Measurements from ENCODE around the gene PPP2R2B. TPM values are rescaled to one million over a fixed set of nuclear protein-coding genes. Genes with fewer than 3 reads are reported as not detected.

PPP2R2B gene
- total and polyA plus RNA-seq, 12 donors = 0.35 to 11.7 (median 4.7) TPM

DNA sequence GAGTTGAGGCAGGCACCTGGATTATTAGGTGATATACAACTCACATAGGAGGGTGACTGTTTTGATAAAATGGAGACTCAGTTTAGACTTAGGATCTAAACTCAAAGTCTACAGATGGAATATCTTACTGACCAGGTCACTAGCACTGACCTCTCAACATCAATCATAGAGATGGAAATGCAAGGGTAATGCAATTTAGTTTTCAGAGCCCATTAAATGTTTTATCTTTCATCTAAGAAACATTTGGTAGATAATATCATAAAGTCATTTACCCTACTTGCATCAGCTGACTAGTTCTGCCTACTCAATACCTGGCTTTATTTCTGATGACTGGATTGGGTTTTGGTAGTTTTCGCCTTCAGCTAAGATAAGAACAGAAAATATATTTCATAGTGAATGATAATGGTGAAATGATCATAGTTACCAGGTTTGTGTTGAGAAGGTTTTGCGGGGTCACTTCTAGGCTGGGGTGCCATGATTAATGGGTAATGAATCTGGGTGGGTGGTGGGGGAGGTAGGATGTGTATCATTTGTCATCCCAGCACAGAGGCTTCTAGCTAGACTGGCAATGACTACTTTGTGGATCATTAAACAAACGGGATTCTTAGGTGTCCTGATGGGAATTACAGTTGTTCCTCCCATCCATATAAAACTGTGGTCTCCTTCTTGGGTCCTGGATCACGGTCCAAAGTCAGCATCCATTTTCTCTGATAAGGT is 173.4 kb downstream of the PPP2R2B start:
- no peak for TF ChIP-seq POLR2A (IDR thresholded peaks at IDR 0.05)
- TF ChIP-seq, protein P1, sequence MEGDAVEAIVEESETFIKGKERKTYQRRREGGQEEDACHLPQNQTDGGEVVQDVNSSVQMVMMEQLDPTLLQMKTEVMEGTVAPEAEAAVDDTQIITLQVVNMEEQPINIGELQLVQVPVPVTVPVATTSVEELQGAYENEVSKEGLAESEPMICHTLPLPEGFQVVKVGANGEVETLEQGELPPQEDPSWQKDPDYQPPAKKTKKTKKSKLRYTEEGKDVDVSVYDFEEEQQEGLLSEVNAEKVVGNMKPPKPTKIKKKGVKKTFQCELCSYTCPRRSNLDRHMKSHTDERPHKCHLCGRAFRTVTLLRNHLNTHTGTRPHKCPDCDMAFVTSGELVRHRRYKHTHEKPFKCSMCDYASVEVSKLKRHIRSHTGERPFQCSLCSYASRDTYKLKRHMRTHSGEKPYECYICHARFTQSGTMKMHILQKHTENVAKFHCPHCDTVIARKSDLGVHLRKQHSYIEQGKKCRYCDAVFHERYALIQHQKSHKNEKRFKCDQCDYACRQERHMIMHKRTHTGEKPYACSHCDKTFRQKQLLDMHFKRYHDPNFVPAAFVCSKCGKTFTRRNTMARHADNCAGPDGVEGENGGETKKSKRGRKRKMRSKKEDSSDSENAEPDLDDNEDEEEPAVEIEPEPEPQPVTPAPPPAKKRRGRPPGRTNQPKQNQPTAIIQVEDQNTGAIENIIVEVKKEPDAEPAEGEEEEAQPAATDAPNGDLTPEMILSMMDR (IDR thresholded peaks at IDR 0.05) = no peak
- Histone ChIP-seq H3K4me3 (no peak overlapping the region), H3K9me3 (replicated peaks in 1 of 3) (no peaks in the 10 kb centered on the region), H3K36me3 (replicated peaks in 1 of 2) (no peaks in the 10 kb centered on the region), H3K27ac (no peak overlapping the region), H3K27me3 (no peaks in the 10 kb centered on the region), H3K4me1 (replicated peaks in 1 of 2) (peaks cover 0 to 6% of the 10 kb centered on the region in 2 donors)
- intact Hi-C loops (cut with DNase I) = no loop called here
- 82 to 92% (median 83%) methylated on average over 4 of the region's 4 CpGs for WGBS, 4 donors
- no peak for DNase-seq

GRCh38 chr5:146703899-146704298 is 174.7 kb downstream of the PPP2R2B start:
- DNase-seq = no peak
- intact Hi-C loops (cut with DNase I) = no loop called here
- no peaks in the 10 kb centered on the region for H3K36me3 ChIP-seq (replicated peaks in 1 of 2)
- H3K27me3 ChIP-seq = no peaks in the 10 kb centered on the region
- no peak for TF ChIP-seq POLR2A (IDR thresholded peaks at IDR 0.05)
- TF ChIP-seq, protein P1 (IDR thresholded peaks at IDR 0.05) = no peak
- H3K4me1 ChIP-seq (replicated peaks in 1 of 2) = peaks cover 0 to 6% of the 10 kb centered on the region in 2 donors
- no peak overlapping the region for H3K4me3 ChIP-seq
- 15 to 35% (median 23%) methylated on average over 1 of the region's 1 CpG for WGBS, 4 donors
- H3K27ac ChIP-seq = no peak overlapping the region
- H3K9me3 ChIP-seq (replicated peaks in 1 of 3) = no peaks in the 10 kb centered on the region

DNA sequence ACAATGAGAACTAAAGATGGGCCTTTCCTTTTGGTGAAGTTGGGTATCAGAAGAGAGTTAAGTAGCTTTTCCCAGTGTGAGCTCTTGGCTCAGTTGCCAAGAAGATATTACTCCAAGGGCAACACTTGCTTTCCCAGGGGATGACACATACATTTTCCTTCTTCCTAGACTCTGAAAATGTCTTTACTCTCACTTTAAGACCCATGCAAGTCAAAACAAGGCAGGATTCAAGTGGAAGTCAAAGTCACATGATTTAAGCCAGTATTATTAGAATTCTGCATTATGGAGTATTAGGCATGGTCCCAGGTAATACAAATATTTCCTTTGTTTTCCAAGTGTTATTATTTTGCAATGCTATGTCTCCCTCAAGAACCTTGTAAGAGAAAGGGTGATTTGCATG is 175.1 kb downstream of the PPP2R2B start:
- Histone ChIP-seq H3K9me3 (replicated peaks in 1 of 3) (no peaks in the 10 kb centered on the region), H3K4me1 (replicated peaks in 1 of 2) (peaks cover 0 to 6% of the 10 kb centered on the region in 2 donors), H3K27ac (no peak overlapping the region), H3K4me3 (no peak overlapping the region), H3K36me3 (replicated peaks in 1 of 2) (no peaks in the 10 kb centered on the region), H3K27me3 (no peaks in the 10 kb centered on the region)
- intact Hi-C loops (cut with DNase I) = no loop called here
- no peak for DNase-seq
- TF ChIP-seq, protein P1 (IDR thresholded peaks at IDR 0.05) = no peak
- TF ChIP-seq POLR2A (IDR thresholded peaks at IDR 0.05) = no peak

- intact Hi-C loops (cut with DNase I) = no loop called here
- Histone ChIP-seq H3K27me3 (no peaks in the 10 kb centered on the region), H3K27ac (no peak overlapping the region), H3K4me1 (replicated peaks in 1 of 2) (peaks cover 0 to 6% of the 10 kb centered on the region in 2 donors), H3K36me3 (replicated peaks in 1 of 2) (no peaks in the 10 kb centered on the region), H3K9me3 (replicated peaks in 1 of 3) (no peaks in the 10 kb centered on the region), H3K4me3 (no peak overlapping the region)
- TF ChIP-seq, protein P1 (IDR thresholded peaks at IDR 0.05) = no peak
- no peak for TF ChIP-seq POLR2A (IDR thresholded peaks at IDR 0.05)
- no peak for DNase-seq
- 68 to 77% (median 72%) methylated on average over 6 of the region's 6 CpGs for WGBS, 4 donors
Measured at GRCh38 chr5:146699664-146700418, 178.7 kb downstream of the PPP2R2B start.
